IMR-90 (cell line): ENCODE results near the gene CACNA1I.

Experiments
- BHLHE40 ChIP-seq: fragments of 150-350 bp; IDR thresholded peaks from 2 replicates; pipeline ENCODE4 v1.6.1; 2016; ENCODE audit warnings: mild to moderate bottlenecking, low read depth, low read length
- CEBPB ChIP-seq: IDR thresholded peaks from 2 replicates; pipeline ENCODE4 v1.6.1; 2012; ENCODE audit warnings: low read depth, low read length, improper control_type of control experiment
- MAFK ChIP-seq: IDR thresholded peaks from 2 replicates; pipeline ENCODE4 v1.6.1; 2012; ENCODE audit warnings: low read depth, low read length, improper control_type of control experiment
- MAZ ChIP-seq: IDR thresholded peaks from 2 replicates; pipeline ENCODE4 v1.6.1; 2012; ENCODE audit warnings: low read depth, mild to moderate bottlenecking, low read length, improper control_type of control experiment, moderate library complexity, borderline replicate concordance
- MXI1 ChIP-seq: IDR thresholded peaks from 2 replicates; pipeline ENCODE4 v1.6.1; 2012; ENCODE audit warnings: low read depth, mild to moderate bottlenecking, low read length, moderate library complexity, borderline replicate concordance
- POLR2A ChIP-seq: IDR thresholded peaks from 2 replicates; pipeline ENCODE4 v1.6.1; 2012; ENCODE audit warnings: mild to moderate bottlenecking, low read depth, low read length
- RFX5 ChIP-seq: IDR thresholded peaks from 2 replicates; pipeline ENCODE4 v1.8.0; 2012; ENCODE audit warnings: low read depth, mild to moderate bottlenecking, low read length, moderate library complexity
- TF ChIP-seq, protein P1 (sequence below): conservative IDR thresholded peaks from 2 replicates; pipeline ENCODE4 v1.5.1; 2012; ENCODE audit warnings: mild to moderate bottlenecking, low read depth, low read length, improper control_type of control experiment
- TF ChIP-seq, protein P2 (sequence below): fragments of 150-350 bp; IDR thresholded peaks from 2 replicates; pipeline ENCODE4 v1.6.1; 2017; ENCODE audit warnings: mild to moderate bottlenecking, antibody characterized with exemption, low read length, low read depth
- TF ChIP-seq, protein P3 (sequence below): fragments of 150-350 bp; IDR thresholded peaks from 2 replicates; pipeline ENCODE4 v1.6.1; 2016; ENCODE audit warnings: low read depth, mild to moderate bottlenecking, low read length, moderate library complexity, borderline replicate concordance

DNA sequence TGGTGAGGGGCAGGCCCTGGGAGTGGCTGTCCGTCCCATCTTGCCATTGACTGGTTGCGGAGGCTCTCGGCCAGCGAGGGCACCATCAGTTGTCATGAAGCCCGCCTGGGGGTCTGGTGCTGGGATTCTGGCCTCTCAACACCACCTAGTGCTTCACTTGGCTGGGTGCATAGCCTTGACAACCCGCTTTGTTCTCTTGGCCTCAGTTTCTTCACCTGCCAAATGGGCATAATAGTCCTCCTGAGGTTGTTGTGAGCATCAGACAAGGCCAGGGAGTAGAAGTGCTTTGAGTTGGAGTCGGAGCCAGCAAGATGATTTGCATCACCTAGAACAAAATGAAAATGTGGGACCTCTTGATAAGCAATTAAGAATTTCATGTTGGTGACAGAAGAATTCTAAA is 1.5 kb upstream of the CACNA1I start:
- TF ChIP-seq, protein P1, sequence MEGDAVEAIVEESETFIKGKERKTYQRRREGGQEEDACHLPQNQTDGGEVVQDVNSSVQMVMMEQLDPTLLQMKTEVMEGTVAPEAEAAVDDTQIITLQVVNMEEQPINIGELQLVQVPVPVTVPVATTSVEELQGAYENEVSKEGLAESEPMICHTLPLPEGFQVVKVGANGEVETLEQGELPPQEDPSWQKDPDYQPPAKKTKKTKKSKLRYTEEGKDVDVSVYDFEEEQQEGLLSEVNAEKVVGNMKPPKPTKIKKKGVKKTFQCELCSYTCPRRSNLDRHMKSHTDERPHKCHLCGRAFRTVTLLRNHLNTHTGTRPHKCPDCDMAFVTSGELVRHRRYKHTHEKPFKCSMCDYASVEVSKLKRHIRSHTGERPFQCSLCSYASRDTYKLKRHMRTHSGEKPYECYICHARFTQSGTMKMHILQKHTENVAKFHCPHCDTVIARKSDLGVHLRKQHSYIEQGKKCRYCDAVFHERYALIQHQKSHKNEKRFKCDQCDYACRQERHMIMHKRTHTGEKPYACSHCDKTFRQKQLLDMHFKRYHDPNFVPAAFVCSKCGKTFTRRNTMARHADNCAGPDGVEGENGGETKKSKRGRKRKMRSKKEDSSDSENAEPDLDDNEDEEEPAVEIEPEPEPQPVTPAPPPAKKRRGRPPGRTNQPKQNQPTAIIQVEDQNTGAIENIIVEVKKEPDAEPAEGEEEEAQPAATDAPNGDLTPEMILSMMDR = no peak
- no peak for TF ChIP-seq RFX5
- TF ChIP-seq POLR2A = no peak
- TF ChIP-seq MAFK = no peak
- no peak for TF ChIP-seq CEBPB
- TF ChIP-seq, protein P2, sequence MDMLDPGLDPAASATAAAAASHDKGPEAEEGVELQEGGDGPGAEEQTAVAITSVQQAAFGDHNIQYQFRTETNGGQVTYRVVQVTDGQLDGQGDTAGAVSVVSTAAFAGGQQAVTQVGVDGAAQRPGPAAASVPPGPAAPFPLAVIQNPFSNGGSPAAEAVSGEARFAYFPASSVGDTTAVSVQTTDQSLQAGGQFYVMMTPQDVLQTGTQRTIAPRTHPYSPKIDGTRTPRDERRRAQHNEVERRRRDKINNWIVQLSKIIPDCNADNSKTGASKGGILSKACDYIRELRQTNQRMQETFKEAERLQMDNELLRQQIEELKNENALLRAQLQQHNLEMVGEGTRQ = no peak
- TF ChIP-seq MAZ = no peak
- TF ChIP-seq, protein P3, sequence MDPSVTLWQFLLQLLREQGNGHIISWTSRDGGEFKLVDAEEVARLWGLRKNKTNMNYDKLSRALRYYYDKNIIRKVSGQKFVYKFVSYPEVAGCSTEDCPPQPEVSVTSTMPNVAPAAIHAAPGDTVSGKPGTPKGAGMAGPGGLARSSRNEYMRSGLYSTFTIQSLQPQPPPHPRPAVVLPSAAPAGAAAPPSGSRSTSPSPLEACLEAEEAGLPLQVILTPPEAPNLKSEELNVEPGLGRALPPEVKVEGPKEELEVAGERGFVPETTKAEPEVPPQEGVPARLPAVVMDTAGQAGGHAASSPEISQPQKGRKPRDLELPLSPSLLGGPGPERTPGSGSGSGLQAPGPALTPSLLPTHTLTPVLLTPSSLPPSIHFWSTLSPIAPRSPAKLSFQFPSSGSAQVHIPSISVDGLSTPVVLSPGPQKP = no peak
- TF ChIP-seq BHLHE40 = no peak
- TF ChIP-seq MXI1 = no peak
